ENCODE data around the gene VSTM5.

The VSTM5 gene

GRCh38 chr11:93838967-93839366 lies 11.5 kb downstream of the VSTM5 start:
- H3K9me3 ChIP-seq (ENCODE audit: low read length) = no peaks in the 10 kb centered on the region
- H3K4me2 ChIP-seq (ENCODE audit: low read length) = no peak overlapping the region
- no peaks in the 10 kb centered on the region for H3K9me2 ChIP-seq (ENCODE audit: low read depth, low read length)
- no peak overlapping the region for H3K4me3 ChIP-seq (ENCODE audit: low read depth, low read length, poor library complexity, severe bottlenecking)
- no peaks in the 10 kb centered on the region for H3F3A ChIP-seq (ENCODE audit: insufficient read depth, low read length)
- H4K20me1 ChIP-seq (ENCODE audit: insufficient read depth, low read length) = no peaks in the 10 kb centered on the region
- H3K9ac ChIP-seq (ENCODE audit: low read length) = no peak overlapping the region
- TF ChIP-seq CTCF (IDR thresholded peaks at IDR 0.05; ENCODE audit: low read length) = no peak
- TF ChIP-seq EZH2 (IDR thresholded peaks at IDR 0.05; ENCODE audit: borderline replicate concordance, low read length) = no peak
- H3K79me2 ChIP-seq (ENCODE audit: insufficient read depth, low read length) = no peaks in the 10 kb centered on the region
- H3K27ac ChIP-seq (ENCODE audit: low read depth, low read length, poor library complexity, severe bottlenecking) = no peak overlapping the region
- no peaks in the 10 kb centered on the region for H3K36me3 ChIP-seq (ENCODE audit: insufficient read depth, low read length)
- H3K27me3 ChIP-seq (ENCODE audit: insufficient read depth, low read length) = no peaks in the 10 kb centered on the region
- no peaks in the 10 kb centered on the region for H3K4me1 ChIP-seq (ENCODE audit: insufficient read depth, low read length, severe bottlenecking)
- H2AFZ ChIP-seq (ENCODE audit: low read length) = no peak overlapping the region

- no peaks in the 10 kb centered on the region for H3K36me3 ChIP-seq (ENCODE audit: insufficient read depth, low read length)
- no peak overlapping the region for H3K4me3 ChIP-seq (ENCODE audit: low read depth, low read length, poor library complexity, severe bottlenecking)
- no peak overlapping the region for H3K27ac ChIP-seq (ENCODE audit: low read depth, low read length, poor library complexity, severe bottlenecking)
- no peak overlapping the region for H2AFZ ChIP-seq (ENCODE audit: low read length)
- H3K79me2 ChIP-seq (ENCODE audit: insufficient read depth, low read length) = no peaks in the 10 kb centered on the region
- H3K4me2 ChIP-seq (ENCODE audit: low read length) = no peak overlapping the region
- H3K9me2 ChIP-seq (ENCODE audit: low read depth, low read length) = no peaks in the 10 kb centered on the region
- H3K9ac ChIP-seq (ENCODE audit: low read length) = no peak overlapping the region
- H3F3A ChIP-seq (ENCODE audit: insufficient read depth, low read length) = no peaks in the 10 kb centered on the region
- TF ChIP-seq CTCF (IDR thresholded peaks at IDR 0.05; ENCODE audit: low read length) (no peak), EZH2 (IDR thresholded peaks at IDR 0.05; ENCODE audit: borderline replicate concordance, low read length) (no peak)
- H3K27me3 ChIP-seq (ENCODE audit: insufficient read depth, low read length) = 0 out of 2 replicates have a peak, but pooled peaks cover 4% of the 10 kb centered on the region
- H3K9me3 ChIP-seq (ENCODE audit: low read length) = no peaks in the 10 kb centered on the region
- no peaks in the 10 kb centered on the region for H4K20me1 ChIP-seq (ENCODE audit: insufficient read depth, low read length)
- no peaks in the 10 kb centered on the region for H3K4me1 ChIP-seq (ENCODE audit: insufficient read depth, low read length, severe bottlenecking)
Measured at GRCh38 chr11:93832780-93833179, 17.6 kb downstream of the VSTM5 start.

- Histone ChIP-seq H3K9ac (ENCODE audit: low read length) (no peak overlapping the region), H3K36me3 (ENCODE audit: insufficient read depth, low read length) (no peaks in the 10 kb centered on the region), H3K79me2 (ENCODE audit: insufficient read depth, low read length) (no peaks in the 10 kb centered on the region), H3K27ac (ENCODE audit: low read depth, low read length, poor library complexity, severe bottlenecking) (no peak overlapping the region), H3K9me3 (ENCODE audit: low read length) (no peaks in the 10 kb centered on the region), H3K4me1 (ENCODE audit: insufficient read depth, low read length, severe bottlenecking) (no peaks in the 10 kb centered on the region), H2AFZ (ENCODE audit: low read length) (no peak overlapping the region), H3F3A (ENCODE audit: insufficient read depth, low read length) (no peaks in the 10 kb centered on the region), H3K9me2 (ENCODE audit: low read depth, low read length) (no peaks in the 10 kb centered on the region), H3K4me2 (ENCODE audit: low read length) (no peak overlapping the region), H3K27me3 (ENCODE audit: insufficient read depth, low read length) (0 out of 2 replicates have a peak, but pooled peaks cover 4% of the 10 kb centered on the region), H3K4me3 (ENCODE audit: low read depth, low read length, poor library complexity, severe bottlenecking) (no peak overlapping the region), H4K20me1 (ENCODE audit: insufficient read depth, low read length) (no peaks in the 10 kb centered on the region)
- no peak for TF ChIP-seq CTCF (IDR thresholded peaks at IDR 0.05; ENCODE audit: low read length)
- no peak for TF ChIP-seq EZH2 (IDR thresholded peaks at IDR 0.05; ENCODE audit: borderline replicate concordance, low read length)
Measured at GRCh38 chr11:93831343-93832127, 18.9 kb downstream of the VSTM5 start.
